Thyroid gland (tissue), 4 donors: ENCODE measurements around the gene MUL1.

Experiments
- CTCF ChIP-seq, 6 experiments: fragments of 200-600 bp in 3 of 6; fragments of 450-650 bp in 3 of 6; sonication (generic) in 3 of 6; IDR thresholded peaks; one replicate each; pipeline ENCODE4 v1.5.1; 2016 to 2019; ENCODE audit warnings: antibody characterized with exemption in 6 of 6, mild to moderate bottlenecking in 2 of 6, inconsistent platforms in 1 of 6, moderate library complexity in 1 of 6
- POLR2A ChIP-seq, 2 donors: fragments of 450-650 bp; IDR thresholded peaks; one replicate each; pipeline ENCODE4 v1.6.1; 2017; ENCODE audit warnings: antibody characterized with exemption in 2 of 2, mild to moderate bottlenecking in 2 of 2, moderate library complexity in 1 of 2

DNA sequence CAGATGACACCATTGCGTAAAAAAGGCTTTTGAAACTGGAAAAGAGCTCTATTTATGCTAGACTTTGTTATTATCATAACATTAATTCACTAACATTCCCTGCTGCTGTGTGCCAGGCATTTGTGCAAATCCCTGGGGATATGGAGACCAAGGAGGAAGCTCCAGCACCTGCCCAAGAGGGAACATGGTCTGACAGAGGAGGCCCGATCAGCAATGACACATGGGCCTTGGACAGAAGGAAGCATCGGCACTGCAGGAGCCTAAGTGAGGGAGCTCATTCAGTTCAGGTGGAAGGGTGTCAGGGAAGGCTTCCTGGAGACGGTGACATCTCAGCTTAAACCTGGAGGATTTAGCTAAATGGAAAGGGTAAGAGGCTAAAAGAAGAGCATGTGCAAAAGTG lies 35.8 kb downstream of the MUL1 start:
- no peak for TF ChIP-seq CTCF (IDR thresholded peaks at IDR 0.05)
- no peak for TF ChIP-seq POLR2A (IDR thresholded peaks at IDR 0.05)
